Uterus (tissue), 4 donors: ENCODE measurements around the gene TALDO1. TPM values are rescaled to one million over a fixed set of nuclear protein-coding genes. Genes with fewer than 3 reads are reported as not detected.

ENCODE experiments used
- DNase-seq, 2 donors: peaks; one replicate each; pipeline ENCODE4 v3.0.0-alpha.2; 2019 to 2020
- H3K27ac ChIP-seq, 2 donors: fragments of 200-600 bp; sonication (generic); 1 replicate in 1 of 2; 2 replicates in 1 of 2; pipeline ENCODE4 v1.5.1; 2016 to 2018
- H3K27me3 ChIP-seq, 2 donors: fragments of 200-600 bp; sonication (generic); one replicate each; pipeline ENCODE4 v1.5.1; 2018 to 2019; ENCODE audit warnings: control low read depth in 1 of 2
- H3K36me3 ChIP-seq, 2 donors: fragments of 200-600 bp; sonication (generic); one replicate each; pipeline ENCODE4 v1.5.1; 2019; ENCODE audit warnings: control low read depth in 1 of 2
- H3K4me1 ChIP-seq, 2 donors: fragments of 200-600 bp; sonication (generic); one replicate each; pipeline ENCODE4 v1.5.1; 2018 to 2019; ENCODE audit warnings: control low read depth in 1 of 2
- H3K4me3 ChIP-seq, 2 donors: fragments of 200-600 bp; sonication (generic); 1 replicate in 1 of 2; 2 replicates in 1 of 2; pipeline ENCODE4 v1.5.1; 2018 to 2019; ENCODE audit warnings: mild to moderate bottlenecking in 1 of 2
- H3K9me3 ChIP-seq, 2 donors: fragments of 200-600 bp; sonication (generic); one replicate each; pipeline ENCODE4 v1.5.1; 2019; ENCODE audit warnings: control low read depth in 1 of 2
- POLR2A ChIP-seq, 2 donors: fragments of 450-650 bp; IDR thresholded peaks; one replicate each; pipeline ENCODE4 v1.6.1; 2016; ENCODE audit warnings: antibody characterized with exemption in 2 of 2, mild to moderate bottlenecking in 1 of 2, moderate library complexity in 1 of 2
- intact Hi-C: fragments of 100-400 bp; cut with DNase I; formaldehyde crosslinking; loops from one replicate; pipeline ENCODE4 v1.15.1; 2023; ENCODE audit warnings: low total_unique reads
- total RNA-seq, 4 donors: library from RNA; depleted of rRNA in 3 of 4; stranded (reverse); fragments of >200 nt in 3 of 4; gene quantifications; one replicate each; pipeline versions ENCODE4 v1.1.0 to v1.2.4, GENCODE V29; 2014 to 2023
- TF ChIP-seq, protein P1 (sequence below), 4 experiments: fragments of 200-600 bp in 2 of 4; fragments of 450-650 bp in 2 of 4; sonication (generic) in 2 of 4; IDR thresholded peaks; one replicate each; pipeline ENCODE4 v1.5.1; 2016 to 2019; ENCODE audit warnings: antibody characterized with exemption in 4 of 4, mild to moderate bottlenecking in 2 of 4, moderate library complexity in 1 of 4
- donor health status: DM: yes; HTN: yes; CAD: no.

The TALDO1 gene
- total RNA-seq, 4 donors from 2014 or later = 60.3 to 146 (median 66.9) TPM

DNA sequence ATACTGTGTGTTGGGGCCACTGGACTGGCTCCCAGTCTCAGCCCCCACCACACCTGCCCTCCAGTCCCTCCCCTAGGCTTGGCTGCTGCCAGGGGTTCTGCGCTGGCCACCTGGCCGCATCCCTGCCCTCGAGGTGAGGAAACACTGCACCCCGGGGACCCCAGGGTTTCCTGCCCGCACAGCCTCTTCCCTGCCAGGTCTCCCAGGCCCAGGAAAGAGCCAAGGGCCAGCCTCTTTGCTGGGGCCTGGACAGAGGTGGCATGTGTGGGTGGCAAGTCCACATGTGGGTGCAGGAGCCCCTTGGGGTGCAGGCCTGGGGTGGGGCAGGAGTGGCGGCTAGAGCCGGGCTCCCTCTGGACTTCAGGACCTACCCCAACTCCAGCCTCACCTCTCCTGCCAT, 38.8 kb upstream of the TALDO1 start:
- TF ChIP-seq, protein P1, sequence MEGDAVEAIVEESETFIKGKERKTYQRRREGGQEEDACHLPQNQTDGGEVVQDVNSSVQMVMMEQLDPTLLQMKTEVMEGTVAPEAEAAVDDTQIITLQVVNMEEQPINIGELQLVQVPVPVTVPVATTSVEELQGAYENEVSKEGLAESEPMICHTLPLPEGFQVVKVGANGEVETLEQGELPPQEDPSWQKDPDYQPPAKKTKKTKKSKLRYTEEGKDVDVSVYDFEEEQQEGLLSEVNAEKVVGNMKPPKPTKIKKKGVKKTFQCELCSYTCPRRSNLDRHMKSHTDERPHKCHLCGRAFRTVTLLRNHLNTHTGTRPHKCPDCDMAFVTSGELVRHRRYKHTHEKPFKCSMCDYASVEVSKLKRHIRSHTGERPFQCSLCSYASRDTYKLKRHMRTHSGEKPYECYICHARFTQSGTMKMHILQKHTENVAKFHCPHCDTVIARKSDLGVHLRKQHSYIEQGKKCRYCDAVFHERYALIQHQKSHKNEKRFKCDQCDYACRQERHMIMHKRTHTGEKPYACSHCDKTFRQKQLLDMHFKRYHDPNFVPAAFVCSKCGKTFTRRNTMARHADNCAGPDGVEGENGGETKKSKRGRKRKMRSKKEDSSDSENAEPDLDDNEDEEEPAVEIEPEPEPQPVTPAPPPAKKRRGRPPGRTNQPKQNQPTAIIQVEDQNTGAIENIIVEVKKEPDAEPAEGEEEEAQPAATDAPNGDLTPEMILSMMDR (IDR thresholded peaks at IDR 0.05) = no peak
- no peak for TF ChIP-seq POLR2A (IDR thresholded peaks at IDR 0.05)
- H3K27me3 ChIP-seq = no peaks in the 10 kb centered on the region
- peaks cover 0 to 4% of the 10 kb centered on the region in 2 donors for H3K4me1 ChIP-seq
- no peaks in the 10 kb centered on the region for H3K36me3 ChIP-seq
- no peak for DNase-seq
- no peaks in the 10 kb centered on the region for H3K9me3 ChIP-seq
- H3K27ac ChIP-seq = no peak overlapping the region
- intact Hi-C loops = no loop called here
- H3K4me3 ChIP-seq = no peak overlapping the region

DNA sequence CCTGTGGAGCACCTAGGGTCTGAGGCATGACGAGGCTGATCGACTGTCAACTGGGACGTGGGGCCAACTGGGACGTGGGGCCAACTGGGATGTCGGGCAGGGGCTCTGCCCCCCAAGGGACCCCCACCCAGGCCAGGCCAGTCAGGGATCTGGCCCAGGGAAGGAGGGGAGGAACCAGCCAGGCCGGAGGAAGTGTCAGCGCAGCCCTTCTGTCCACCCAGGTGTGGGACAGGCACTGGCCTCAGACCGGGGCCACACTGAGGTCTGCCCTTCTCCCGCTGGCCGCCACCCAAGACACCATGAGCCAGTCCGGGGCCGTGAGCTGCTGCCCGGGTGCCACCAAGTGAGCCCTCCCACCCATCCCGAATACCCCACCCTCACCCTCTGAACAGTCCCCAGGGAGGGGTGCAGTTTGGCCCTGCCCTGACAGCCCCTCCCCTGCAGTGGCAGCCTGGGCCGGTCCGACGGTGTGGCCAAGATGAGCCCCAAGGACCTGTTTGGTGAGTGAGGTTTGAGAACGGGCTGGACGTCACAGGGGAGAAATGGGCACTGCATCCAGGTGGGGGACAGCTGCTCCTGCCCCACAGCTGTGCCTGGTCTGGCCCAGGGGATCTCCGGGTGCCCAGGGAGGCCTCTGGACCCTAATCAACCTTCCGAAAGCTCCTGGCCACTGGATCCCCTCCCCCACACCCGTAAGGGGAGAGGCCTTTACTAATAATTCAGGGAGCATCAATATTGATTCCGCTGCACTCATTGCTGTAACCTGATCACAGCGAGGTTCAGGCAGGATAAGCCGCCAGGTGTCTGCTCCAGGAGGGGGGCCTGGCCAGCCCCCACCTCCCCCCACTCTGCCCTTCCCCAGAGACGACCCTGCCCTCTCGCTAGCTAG, 37.9 kb upstream of the TALDO1 start:
- H3K4me1 ChIP-seq = peaks cover 0 to 4% of the 10 kb centered on the region in 2 donors
- H3K27me3 ChIP-seq = no peaks in the 10 kb centered on the region
- no peaks in the 10 kb centered on the region for H3K36me3 ChIP-seq
- no peak overlapping the region for H3K4me3 ChIP-seq
- DNase-seq = no peak
- intact Hi-C loops = no loop called here
- H3K9me3 ChIP-seq = no peaks in the 10 kb centered on the region
- no peak overlapping the region for H3K27ac ChIP-seq
- TF ChIP-seq, protein P1 (IDR thresholded peaks at IDR 0.05) = no peak
- TF ChIP-seq POLR2A (IDR thresholded peaks at IDR 0.05) = no peak

- no peak overlapping the region for H3K27ac ChIP-seq
- H3K4me3 ChIP-seq = no peak overlapping the region
- H3K9me3 ChIP-seq = no peaks in the 10 kb centered on the region
- no peaks in the 10 kb centered on the region for H3K36me3 ChIP-seq
- H3K27me3 ChIP-seq = no peaks in the 10 kb centered on the region
- intact Hi-C loops = no loop called here
- no peak for DNase-seq
- TF ChIP-seq POLR2A (IDR thresholded peaks at IDR 0.05) = no peak
- TF ChIP-seq, protein P1 (IDR thresholded peaks at IDR 0.05) = no peak
- no peaks in the 10 kb centered on the region for H3K4me1 ChIP-seq
Measured at GRCh38 chr11:714436-714835, 32.8 kb upstream of the TALDO1 start.

GRCh38 chr11:719214-720016, 27.8 kb upstream of the TALDO1 start:
- no peak for DNase-seq
- intact Hi-C loops = loop anchor here (5.0 kb wide), 2 partner anchors 57 to 162 kb away; no protein-coding TSS in a partner anchor
- peaks cover 0 to 8% of the 10 kb centered on the region in 2 donors for H3K27me3 ChIP-seq
- H3K36me3 ChIP-seq = no peaks in the 10 kb centered on the region
- no peak overlapping the region for H3K4me3 ChIP-seq
- TF ChIP-seq, protein P1 (IDR thresholded peaks at IDR 0.05) = no peak
- TF ChIP-seq POLR2A (IDR thresholded peaks at IDR 0.05) = no peak
- H3K4me1 ChIP-seq = no peaks in the 10 kb centered on the region
- no peak overlapping the region for H3K27ac ChIP-seq
- H3K9me3 ChIP-seq = no peaks in the 10 kb centered on the region
